Endothelial cell of umbilical vein (primary cell): ENCODE data around the gene IFT57. TPM values are rescaled to one million over a fixed set of nuclear protein-coding genes. Genes with fewer than 3 reads are reported as not detected.

Source experiments
- BruUV-seq: library from RNA; stranded (reverse); fragments of 400-500 nt; replicated peaks from 2 replicates; lab custom pipeline; 2021; lab: Mats Ljungman, UMichigan
- CTCF ChIA-PET: fragments of 300-600, 350-600 bp; sonication (Branson Sonifier 250); formaldehyde crosslinking; loops from one replicate; lab custom pipeline; 2021; ENCODE audit warnings: antibody characterized with exemption, inconsistent platforms; lab: Charles Lee
- POLR2A ChIA-PET: fragments of 300-600, 350-600 bp; sonication (Branson Sonifier 250); formaldehyde crosslinking; loops from one replicate; lab custom pipeline; 2021; ENCODE audit warnings: antibody characterized with exemption, inconsistent platforms; lab: Charles Lee
- DNase-seq: peaks from one replicate; pipeline ENCODE4 v3.0.0-alpha.2; 2011; ENCODE audit warnings: low read depth, low spot score
- FAIRE-seq: peaks from 2 replicates; lab custom pipeline; 2011; peaks lifted over from hg19 to GRCh38; lab: Jason Lieb, UNC
- H2AFZ ChIP-seq: 2 replicates; pipeline ENCODE4 v1.6.0; 2012; ENCODE audit warnings: low read depth, low read length, control low read depth, inconsistent platforms
- H3K27ac ChIP-seq: 2 replicates; pipeline ENCODE4 v1.5.1; 2011; ENCODE audit warnings: low read depth, mild to moderate bottlenecking, control low read depth, low read length, moderate library complexity; ENCODE audit not compliant: insufficient read depth
- H3K27me3 ChIP-seq, 2 experiments: 2 replicates each; pipeline versions ENCODE4 v1.6.0 to v1.6.1; 2011; ENCODE audit warnings: low read length in 2 of 2, mixed read lengths in 1 of 2; ENCODE audit not compliant: control insufficient read depth in 2 of 2, insufficient read depth in 2 of 2
- H3K36me3 ChIP-seq, 2 experiments: 2 replicates in 1 of 2; 3 replicates in 1 of 2; pipeline ENCODE4 v1.5.1; 2011; ENCODE audit warnings: low read length in 2 of 2, mild to moderate bottlenecking in 1 of 2, moderate library complexity in 1 of 2; ENCODE audit not compliant: control insufficient read depth in 2 of 2, insufficient read depth in 2 of 2; ENCODE audit errors: extremely low read depth in 1 of 2
- H3K4me1 ChIP-seq: 3 replicates; pipeline ENCODE4 v1.5.1; 2011; ENCODE audit warnings: mild to moderate bottlenecking, low read length; ENCODE audit not compliant: control insufficient read depth, insufficient read depth; ENCODE audit errors: extremely low read depth
- H3K4me2 ChIP-seq: 2 replicates; pipeline ENCODE4 v1.6.1; 2011; ENCODE audit warnings: low read length, control low read depth, mixed read lengths; ENCODE audit not compliant: insufficient read depth
- H3K4me3 ChIP-seq, 3 experiments: fragments of 200-600 bp in 1 of 3; sonication (generic), shearing (Covaris generic) in 1 of 3; replicated peaks in 1 of 3; 2 replicates each; pipeline ENCODE4 v1.5.1; 2011 to 2016; ENCODE audit warnings: control low read depth in 3 of 3, low read length in 3 of 3, mild to moderate bottlenecking in 2 of 3, inconsistent platforms in 1 of 3, low read depth in 1 of 3, moderate library complexity in 1 of 3; ENCODE audit not compliant: insufficient read depth in 1 of 3
- H3K79me2 ChIP-seq: 2 replicates; pipeline ENCODE4 v1.6.0; 2012; ENCODE audit warnings: low read length, inconsistent platforms; ENCODE audit not compliant: control insufficient read depth, insufficient read depth
- H3K9ac ChIP-seq: replicated peaks from 2 replicates; pipeline ENCODE3; 2011; ENCODE audit warnings: low read length, control low read depth; ENCODE audit not compliant: insufficient read depth; ENCODE audit errors: extremely low read depth
- H3K9me1 ChIP-seq: replicated peaks from 3 replicates; pipeline ENCODE4 v1.6.0; 2011; ENCODE audit warnings: mild to moderate bottlenecking, low read length; ENCODE audit not compliant: control insufficient read depth, insufficient read depth; ENCODE audit errors: extremely low read depth
- H3K9me3 ChIP-seq: replicated peaks from 2 replicates; pipeline ENCODE4 v1.5.1; 2012; ENCODE audit warnings: low read length, inconsistent platforms; ENCODE audit not compliant: control insufficient read depth, insufficient read depth
- H4K20me1 ChIP-seq: replicated peaks from 2 replicates; pipeline ENCODE3; 2011; ENCODE audit warnings: mild to moderate bottlenecking, low read length; ENCODE audit not compliant: control insufficient read depth, insufficient read depth; ENCODE audit errors: extremely low read depth
- CTCF ChIP-seq, 2 donors: IDR thresholded peaks; 1 replicate in 1 of 2; 2 replicates in 1 of 2; pipeline ENCODE4 v1.5.1; 2011; ENCODE audit warnings: low read length in 2 of 2, mild to moderate bottlenecking in 2 of 2, moderate library complexity in 2 of 2, control low read depth in 1 of 2, inconsistent platforms in 1 of 2, low read depth in 1 of 2; ENCODE audit not compliant: insufficient read depth in 1 of 2; ENCODE audit errors: extremely low read depth in 1 of 2
- EZH2 ChIP-seq: IDR thresholded peaks from 2 replicates; pipeline ENCODE4 v1.6.1; 2012; ENCODE audit warnings: borderline replicate concordance, low read depth, mild to moderate bottlenecking, moderate library complexity, low read length, inconsistent platforms; ENCODE audit not compliant: severe bottlenecking
- JUN ChIP-seq: IDR thresholded peaks from 2 replicates; pipeline ENCODE4 v1.6.1; 2011; ENCODE audit warnings: borderline replicate concordance, low read depth; ENCODE audit not compliant: insufficient read length, insufficient read depth
- dilution Hi-C: fragments of 300-500 bp; cut with MboI; formaldehyde crosslinking; loops from one replicate; pipeline ENCODE4 v1.15.0; 2019; ENCODE audit warnings: low sequenced_read_pairs; ENCODE audit not compliant: extremely low pct_ligation_motif_present
- intact Hi-C: fragments of 100-400 bp; cut with micrococcal nuclease; formaldehyde crosslinking; loops from one replicate; pipeline ENCODE4 v1.10.0; 2022
- polyA plus RNA-seq, 4 experiments: library from polyadenylated mRNA; depleted of rRNA in 3 of 4; stranded (reverse) in 3 of 4; unstranded in 1 of 4; fragments of >200 nt; gene quantifications; 2 replicates each; pipeline versions ENCODE4 v1.2.1 to v1.2.3, GENCODE V29; 2011 to 2012; ENCODE audit warnings: missing spikeins in 1 of 4
- total RNA-seq: library from RNA; stranded (reverse); gene quantifications from 2 replicates; pipeline ENCODE4 v1.2.3, GENCODE V29; 2021
- TF ChIP-seq, protein P1 (sequence below): IDR thresholded peaks from 2 replicates; pipeline ENCODE4 v1.6.1; 2011; ENCODE audit not compliant: insufficient read depth, insufficient read length

IFT57 gene
- total and polyA plus RNA-seq, 2 donors (not counting 3 experiments of a cell fraction or from before 2014, with no cell fraction given) = 15.2 to 25.1 TPM

GRCh38 chr3:108113975-108114374, 108.2 kb downstream of the IFT57 start:
- Histone ChIP-seq H3K9me3 (no peaks in the 10 kb centered on the region), H3K4me3 (no peak overlapping the region), H3K9ac (no peak overlapping the region), H4K20me1 (no peaks in the 10 kb centered on the region), H3K9me1 (no peaks in the 10 kb centered on the region), H3K27me3 (peaks cover 0 to 2% of the 10 kb centered on the region in 2 experiments), H3K27ac (no peak overlapping the region), H3K79me2 (no peaks in the 10 kb centered on the region), H2AFZ (no peak overlapping the region), H3K36me3 (no peaks in the 10 kb centered on the region), H3K4me2 (no peak overlapping the region), H3K4me1 (no peaks in the 10 kb centered on the region)
- no TSS peak for BruUV-seq
- dilution Hi-C loops (no loop called here), intact Hi-C loops (no loop called here)
- ChIA-PET CTCF (no interaction called here), POLR2A (no interaction called here)
- TF ChIP-seq CTCF (IDR thresholded peaks at IDR 0.05; ENCODE audit: extremely low read depth in 1 of 2, insufficient read depth in 1 of 2, low read depth in 1 of 2, low read length in 2 of 2) (no peak), JUN (no peak), EZH2 (no peak)
- TF ChIP-seq, protein P1, sequence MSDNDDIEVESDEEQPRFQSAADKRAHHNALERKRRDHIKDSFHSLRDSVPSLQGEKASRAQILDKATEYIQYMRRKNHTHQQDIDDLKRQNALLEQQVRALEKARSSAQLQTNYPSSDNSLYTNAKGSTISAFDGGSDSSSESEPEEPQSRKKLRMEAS = no peak
- no peak for FAIRE-seq
- DNase-seq = no peak

GRCh38 chr3:108110934-108111333, 111.3 kb downstream of the IFT57 start:
- FAIRE-seq (no peak), DNase-seq (no peak)
- no peak overlapping the region for H3K27ac ChIP-seq
- no peak for TF ChIP-seq JUN
- H3K36me3 ChIP-seq = no peaks in the 10 kb centered on the region
- CTCF ChIA-PET = no interaction called here
- POLR2A ChIA-PET = no interaction called here
- no peaks in the 10 kb centered on the region for H3K9me3 ChIP-seq
- intact Hi-C loops = no loop called here
- no peak overlapping the region for H3K4me3 ChIP-seq
- BruUV-seq = no TSS peak
- no peak overlapping the region for H3K9ac ChIP-seq
- dilution Hi-C loops = no loop called here
- H4K20me1 ChIP-seq = no peaks in the 10 kb centered on the region
- H2AFZ ChIP-seq = no peak overlapping the region
- no peaks in the 10 kb centered on the region for H3K9me1 ChIP-seq
- H3K4me1 ChIP-seq = no peaks in the 10 kb centered on the region
- no peaks in the 10 kb centered on the region for H3K79me2 ChIP-seq
- H3K27me3 ChIP-seq = peaks cover 0 to 2% of the 10 kb centered on the region in 2 experiments
- no peak overlapping the region for H3K4me2 ChIP-seq

Other genes starting within 250 kb of the IFT57 start
- gene CD47, start 131.4 kb downstream of the IFT57 start, total RNA-seq = 30.3 and 32.2 TPM in 2 replicates
- gene CD47, start 131.4 kb downstream of the IFT57 start, polyA plus RNA-seq = 18.7 and 29.3 TPM in 2 replicates
- not detected in 2 replicates for gene HHLA2, start 74.1 kb upstream of the IFT57 start, total RNA-seq
- gene HHLA2, start 74.1 kb upstream of the IFT57 start, polyA plus RNA-seq = not detected in 2 replicates